ENCODE results near the gene BFAR.
"Not testable (repeated sequence)": the region's sequence is repeated elsewhere in the genome, so short reads cannot be mapped to it uniquely, and the experiment has no call there.

Gene BFAR

GRCh38 chr16:14616280-14616679, 16.5 kb upstream of the BFAR start:
- Histone ChIP-seq H3K27me3 (ENCODE audit: control insufficient read depth, insufficient read depth, low read length) (no peaks in the 10 kb centered on the region), H3K9me3 (replicated peaks; ENCODE audit: low read length) (no peaks in the 10 kb centered on the region), H3K4me3 (ENCODE audit: low read length) (no peak overlapping the region), H3K4me1 (ENCODE audit: control insufficient read depth, insufficient read depth, low read length) (no peaks in the 10 kb centered on the region), H3K36me3 (ENCODE audit: insufficient read depth, low read length) (peaks cover 44% of the 10 kb centered on the region), H3K4me2 (ENCODE audit: low read length) (no peak overlapping the region), H3K9ac (ENCODE audit: low read depth, low read length) (no peak overlapping the region)

GRCh38 chr16:14618566-14618965, 14.2 kb upstream of the BFAR start:
- no peak overlapping the region for H3K9ac ChIP-seq (ENCODE audit: low read depth, low read length)
- peaks cover 43% of the 10 kb centered on the region for H3K36me3 ChIP-seq (ENCODE audit: insufficient read depth, low read length)

GRCh38 chr16:14627078-14627477, 5.7 kb upstream of the BFAR start:
- Histone ChIP-seq H3K36me3 (ENCODE audit: insufficient read depth, low read length) (peaks cover 36% of the 10 kb centered on the region), H3K4me3 (ENCODE audit: low read length) (no peak overlapping the region), H3K4me2 (ENCODE audit: low read length) (no peak overlapping the region), H3K27me3 (ENCODE audit: control insufficient read depth, insufficient read depth, low read length) (no peaks in the 10 kb centered on the region), H3K4me1 (ENCODE audit: control insufficient read depth, insufficient read depth, low read length) (peaks cover 14% of the 10 kb centered on the region), H3K9me3 (replicated peaks; ENCODE audit: low read length) (no peaks in the 10 kb centered on the region), H3K9ac (ENCODE audit: low read depth, low read length) (no peak overlapping the region)

More at GRCh38 chr16:14618566-14618965, 14.2 kb upstream of the BFAR start:
- no peaks in the 10 kb centered on the region for H3K27me3 ChIP-seq (ENCODE audit: control insufficient read depth, insufficient read depth, low read length)
- H3K9me3 ChIP-seq (replicated peaks; ENCODE audit: low read length), result no peaks in the 10 kb centered on the region
- H3K4me2 ChIP-seq (ENCODE audit: low read length), result no peak overlapping the region
- no peaks in the 10 kb centered on the region for H3K4me1 ChIP-seq (ENCODE audit: control insufficient read depth, insufficient read depth, low read length)
- H3K4me3 ChIP-seq (ENCODE audit: low read length), result no peak overlapping the region

GRCh38 chr16:14628806-14629611, 3.7 kb upstream of the BFAR start:
- Histone ChIP-seq H3K9ac (ENCODE audit: low read depth, low read length) (peak overlapping the region; percentile 99), H3K4me2 (ENCODE audit: low read length) (peak overlapping the region; percentile 92), H3K4me1 (ENCODE audit: control insufficient read depth, insufficient read depth, low read length) (peaks cover 17% of the 10 kb centered on the region), H3K27me3 (ENCODE audit: control insufficient read depth, insufficient read depth, low read length) (no peaks in the 10 kb centered on the region), H3K36me3 (ENCODE audit: insufficient read depth, low read length) (peaks cover 28% of the 10 kb centered on the region), H3K9me3 (replicated peaks; ENCODE audit: low read length) (no peaks in the 10 kb centered on the region), H3K4me3 (ENCODE audit: low read length) (peak overlapping the region; percentile 98)

- peak overlapping the region; percentile 92 for H3K4me2 ChIP-seq (ENCODE audit: low read length)
- peak overlapping the region; percentile 98 for H3K4me3 ChIP-seq (ENCODE audit: low read length)
- peaks cover 22% of the 10 kb centered on the region for H3K36me3 ChIP-seq (ENCODE audit: insufficient read depth, low read length)
- no peaks in the 10 kb centered on the region for H3K9me3 ChIP-seq (replicated peaks; ENCODE audit: low read length)
- peak overlapping the region; percentile 99 for H3K9ac ChIP-seq (ENCODE audit: low read depth, low read length)
- H3K4me1 ChIP-seq (ENCODE audit: control insufficient read depth, insufficient read depth, low read length), result peaks cover 22% of the 10 kb centered on the region
- H3K27me3 ChIP-seq (ENCODE audit: control insufficient read depth, insufficient read depth, low read length), result no peaks in the 10 kb centered on the region
Measured at GRCh38 chr16:14629612-14629918, 3.2 kb upstream of the BFAR start.

- Histone ChIP-seq H3K27me3 (ENCODE audit: control insufficient read depth, insufficient read depth, low read length) (no peaks in the 10 kb centered on the region), H3K4me1 (ENCODE audit: control insufficient read depth, insufficient read depth, low read length) (peaks cover 27% of the 10 kb centered on the region), H3K9me3 (replicated peaks; ENCODE audit: low read length) (no peaks in the 10 kb centered on the region), H3K4me2 (ENCODE audit: low read length) (peak within 1 kb of the TSS; percentile 92), H3K4me3 (ENCODE audit: low read length) (peak within 1 kb of the TSS; percentile 98), H3K9ac (ENCODE audit: low read depth, low read length) (peak within 1 kb of the TSS; percentile 99), H3K36me3 (ENCODE audit: insufficient read depth, low read length) (peaks cover 20% of the 10 kb centered on the region)
Measured at GRCh38 chr16:14629919-14630619, 2.7 kb upstream of the BFAR start, which contains the start of gene PARN. PARN (minus strand) TSS chr16:14630260; CDS start chr16:14630125, 135 bp downstream.

- not testable (repeated sequence) for H3K27me3 ChIP-seq (ENCODE audit: control insufficient read depth, insufficient read depth, low read length); H3K9me3 ChIP-seq (replicated peaks; ENCODE audit: low read length)
- H3K36me3 ChIP-seq (ENCODE audit: insufficient read depth, low read length), result peaks cover 13% of the 10 kb centered on the region
- peaks cover 27% of the 10 kb centered on the region for H3K4me1 ChIP-seq (ENCODE audit: control insufficient read depth, insufficient read depth, low read length)
- H3K9ac ChIP-seq (ENCODE audit: low read depth, low read length), result peak overlapping the region; percentile 99
- H3K4me2 ChIP-seq (ENCODE audit: low read length), result peak overlapping the region; percentile 73
- H3K4me3 ChIP-seq (ENCODE audit: low read length), result peak overlapping the region; percentile 98
Measured at GRCh38 chr16:14630620-14631330, 2.0 kb upstream of the BFAR start.

- Histone ChIP-seq H3K27me3 (ENCODE audit: control insufficient read depth, insufficient read depth, low read length) (no peaks in the 10 kb centered on the region), H3K4me3 (ENCODE audit: low read length) (peak overlapping the region; percentile 82), H3K36me3 (ENCODE audit: insufficient read depth, low read length) (peaks cover 12% of the 10 kb centered on the region), H3K9ac (ENCODE audit: low read depth, low read length) (no peak overlapping the region), H3K9me3 (replicated peaks; ENCODE audit: low read length) (no peaks in the 10 kb centered on the region), H3K4me2 (ENCODE audit: low read length) (peak overlapping the region; percentile 98), H3K4me1 (ENCODE audit: control insufficient read depth, insufficient read depth, low read length) (peaks cover 20% of the 10 kb centered on the region)
Measured at GRCh38 chr16:14634389-14634725, 1.6 kb downstream of the BFAR start.

GRCh38 chr16:14635395-14636165, 2.8 kb downstream of the BFAR start:
- peaks cover 16% of the 10 kb centered on the region for H3K4me1 ChIP-seq (ENCODE audit: control insufficient read depth, insufficient read depth, low read length)
- H3K9me3 ChIP-seq (replicated peaks; ENCODE audit: low read length), result no peaks in the 10 kb centered on the region
- peak overlapping the region; percentile 6 for H3K4me2 ChIP-seq (ENCODE audit: low read length)
- no peak overlapping the region for H3K4me3 ChIP-seq (ENCODE audit: low read length)
- H3K9ac ChIP-seq (ENCODE audit: low read depth, low read length), result no peak overlapping the region
- H3K27me3 ChIP-seq (ENCODE audit: control insufficient read depth, insufficient read depth, low read length), result no peaks in the 10 kb centered on the region
- peaks cover 22% of the 10 kb centered on the region for H3K36me3 ChIP-seq (ENCODE audit: insufficient read depth, low read length)

GRCh38 chr16:14636179-14636950, 3.6 kb downstream of the BFAR start:
- Histone ChIP-seq H3K4me1 (ENCODE audit: control insufficient read depth, insufficient read depth, low read length) (peaks cover 16% of the 10 kb centered on the region), H3K4me2 (ENCODE audit: low read length) (peak overlapping the region; percentile 27), H3K36me3 (ENCODE audit: insufficient read depth, low read length) (peaks cover 27% of the 10 kb centered on the region)
- not testable (repeated sequence) for H3K4me3 ChIP-seq (ENCODE audit: low read length); H3K9me3 ChIP-seq (replicated peaks; ENCODE audit: low read length); H3K27me3 ChIP-seq (ENCODE audit: control insufficient read depth, insufficient read depth, low read length); H3K9ac ChIP-seq (ENCODE audit: low read depth, low read length)
